ENCODE results near the gene COPG2.

Gene COPG2

GRCh38 chr7:130463553-130464434 is 204.8 kb downstream of the COPG2 start:
- DNase-seq, result no peak

GRCh38 chr7:130461272-130461671 is 207.3 kb downstream of the COPG2 start:
- DNase-seq, result no peak

- DNase-seq, result peak in 1 of 2 donors; percentile 35
These were observed 210.3 kb downstream of the COPG2 start for GRCh38 chr7:130458257-130458656.
